A549 (cell line): ENCODE measurements around the gene TRIO.

ENCODE experiments used
- CBX8 ChIP-seq: fragments of 200-600 bp; sonication (generic); IDR thresholded peaks from 2 replicates; pipeline ENCODE4 v1.6.1; 2016
- CHD2 ChIP-seq: fragments of 150-350 bp; IDR thresholded peaks from 2 replicates; pipeline ENCODE4 v1.6.1; 2014; ENCODE audit warnings: low read length; ENCODE audit not compliant: partially characterized antibody
- EP300 ChIP-seq, 2 experiments: fragments of >200 bp; sonication (Bioruptor Twin); formaldehyde crosslinking; IDR thresholded peaks; 2 replicates in 1 of 2; 3 replicates in 1 of 2; pipeline ENCODE4 v1.6.1; 2016 to 2017
- FOSL2 ChIP-seq, 2 experiments: fragments of 450-650 bp in 1 of 2; fragments of >200 bp in 1 of 2; sonication (Bioruptor Twin) in 1 of 2; formaldehyde crosslinking; IDR thresholded peaks; 2 replicates each; pipeline versions ENCODE4 v1.5.0 to v1.6.1; 2016 to 2020; ENCODE audit warnings: mild to moderate bottlenecking in 1 of 2, moderate library complexity in 1 of 2
- HOXA7 ChIP-seq: fragments of 250-450 bp; sonication (Bioruptor Pico); IDR thresholded peaks from 2 replicates; pipeline ENCODE4 v1.5.0; 2020; ENCODE audit warnings: mild to moderate bottlenecking, moderate library complexity
- PHF8 ChIP-seq: fragments of 200-600 bp; sonication (generic); IDR thresholded peaks from 2 replicates; pipeline ENCODE4 v1.6.1; 2016; ENCODE audit warnings: low read depth, mild to moderate bottlenecking, antibody characterized with exemption, moderate library complexity, borderline replicate concordance
- POLR2A ChIP-seq: IDR thresholded peaks from 2 replicates; pipeline ENCODE4 v1.6.1; 2012; ENCODE audit warnings: mild to moderate bottlenecking, low read length
- RAD21 ChIP-seq, 2 experiments: fragments of >200 bp in 1 of 2; sonication (Bioruptor Twin) in 1 of 2; formaldehyde crosslinking in 1 of 2; IDR thresholded peaks in 1 of 2; conservative IDR thresholded peaks in 1 of 2; 2 replicates in 1 of 2; 3 replicates in 1 of 2; pipeline ENCODE4 v1.6.1; 2012 to 2018; ENCODE audit warnings: inconsistent platforms in 1 of 2
- RFX5 ChIP-seq: fragments of 450-650 bp; IDR thresholded peaks from 2 replicates; pipeline ENCODE4 v1.7.1; 2014; ENCODE audit warnings: antibody characterized with exemption, mild to moderate bottlenecking, moderate library complexity
- RNF2 ChIP-seq: fragments of 200-600 bp; sonication (generic); IDR thresholded peaks from 2 replicates; pipeline ENCODE4 v1.6.1; 2016; ENCODE audit warnings: low read depth, mild to moderate bottlenecking, antibody characterized with exemption, moderate library complexity, borderline replicate concordance
- TF ChIP-seq, protein P1 (sequence below): fragments of >200 bp; sonication (Bioruptor Twin); formaldehyde crosslinking; IDR thresholded peaks from 3 replicates; pipeline ENCODE4 v1.5.1; 2016
- TF ChIP-seq, protein P2 (sequence below): fragments of 450-650 bp; IDR thresholded peaks from 2 replicates; pipeline ENCODE4 v1.6.1; 2014; ENCODE audit warnings: antibody characterized with exemption

DNA sequence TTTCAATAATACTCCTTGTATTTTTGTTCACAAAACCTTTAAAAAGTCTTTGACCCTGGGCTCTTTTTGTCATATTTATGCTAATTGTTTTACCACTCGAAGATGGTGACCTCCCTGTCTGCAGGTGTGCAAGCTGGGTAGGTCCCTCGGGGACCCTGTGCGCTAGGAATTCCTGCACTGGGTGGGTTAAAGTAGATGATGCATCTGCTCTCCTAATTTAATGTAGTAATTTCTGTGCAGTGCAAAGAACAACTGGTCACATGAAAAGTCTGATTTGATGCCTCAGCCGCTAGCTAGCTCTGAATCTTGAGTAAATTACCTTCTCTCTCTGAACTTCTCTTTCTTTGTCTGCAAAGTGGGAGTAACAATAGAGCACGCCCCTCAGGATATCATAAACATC lies 299.4 kb downstream of the TRIO start:
- TF ChIP-seq, protein P1, sequence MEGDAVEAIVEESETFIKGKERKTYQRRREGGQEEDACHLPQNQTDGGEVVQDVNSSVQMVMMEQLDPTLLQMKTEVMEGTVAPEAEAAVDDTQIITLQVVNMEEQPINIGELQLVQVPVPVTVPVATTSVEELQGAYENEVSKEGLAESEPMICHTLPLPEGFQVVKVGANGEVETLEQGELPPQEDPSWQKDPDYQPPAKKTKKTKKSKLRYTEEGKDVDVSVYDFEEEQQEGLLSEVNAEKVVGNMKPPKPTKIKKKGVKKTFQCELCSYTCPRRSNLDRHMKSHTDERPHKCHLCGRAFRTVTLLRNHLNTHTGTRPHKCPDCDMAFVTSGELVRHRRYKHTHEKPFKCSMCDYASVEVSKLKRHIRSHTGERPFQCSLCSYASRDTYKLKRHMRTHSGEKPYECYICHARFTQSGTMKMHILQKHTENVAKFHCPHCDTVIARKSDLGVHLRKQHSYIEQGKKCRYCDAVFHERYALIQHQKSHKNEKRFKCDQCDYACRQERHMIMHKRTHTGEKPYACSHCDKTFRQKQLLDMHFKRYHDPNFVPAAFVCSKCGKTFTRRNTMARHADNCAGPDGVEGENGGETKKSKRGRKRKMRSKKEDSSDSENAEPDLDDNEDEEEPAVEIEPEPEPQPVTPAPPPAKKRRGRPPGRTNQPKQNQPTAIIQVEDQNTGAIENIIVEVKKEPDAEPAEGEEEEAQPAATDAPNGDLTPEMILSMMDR = no peak
- TF ChIP-seq POLR2A (no peak), PHF8 (no peak), EP300 (IDR thresholded peaks at IDR 0.05) (no peak), HOXA7 (CRISPR knock-in tag) (no peak), CHD2 (no peak), RAD21 (conservative IDR thresholded peaks at IDR 0.05 in 1 of 2, IDR thresholded peaks at IDR 0.05 in 1 of 2) (no peak), CBX8 (no peak), FOSL2 (IDR thresholded peaks at IDR 0.05) (no peak), FOSL2 (CRISPR knock-in tag; IDR thresholded peaks at IDR 0.05) (no peak), RFX5 (no peak), RNF2 (no peak)
- TF ChIP-seq, protein P2, sequence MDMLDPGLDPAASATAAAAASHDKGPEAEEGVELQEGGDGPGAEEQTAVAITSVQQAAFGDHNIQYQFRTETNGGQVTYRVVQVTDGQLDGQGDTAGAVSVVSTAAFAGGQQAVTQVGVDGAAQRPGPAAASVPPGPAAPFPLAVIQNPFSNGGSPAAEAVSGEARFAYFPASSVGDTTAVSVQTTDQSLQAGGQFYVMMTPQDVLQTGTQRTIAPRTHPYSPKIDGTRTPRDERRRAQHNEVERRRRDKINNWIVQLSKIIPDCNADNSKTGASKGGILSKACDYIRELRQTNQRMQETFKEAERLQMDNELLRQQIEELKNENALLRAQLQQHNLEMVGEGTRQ = no peak
